GM21526 (cell line): ENCODE measurements around the gene ADRA2C.

Source experiments
- ATAC-seq: cut with Tn5 transposase; IDR thresholded peaks from one replicate; pipeline ENCODE4 v1.9.1; 2021; ENCODE audit warnings: moderate library complexity; ENCODE audit not compliant: unreplicated experiment, low FRiP score

Gene ADRA2C

DNA sequence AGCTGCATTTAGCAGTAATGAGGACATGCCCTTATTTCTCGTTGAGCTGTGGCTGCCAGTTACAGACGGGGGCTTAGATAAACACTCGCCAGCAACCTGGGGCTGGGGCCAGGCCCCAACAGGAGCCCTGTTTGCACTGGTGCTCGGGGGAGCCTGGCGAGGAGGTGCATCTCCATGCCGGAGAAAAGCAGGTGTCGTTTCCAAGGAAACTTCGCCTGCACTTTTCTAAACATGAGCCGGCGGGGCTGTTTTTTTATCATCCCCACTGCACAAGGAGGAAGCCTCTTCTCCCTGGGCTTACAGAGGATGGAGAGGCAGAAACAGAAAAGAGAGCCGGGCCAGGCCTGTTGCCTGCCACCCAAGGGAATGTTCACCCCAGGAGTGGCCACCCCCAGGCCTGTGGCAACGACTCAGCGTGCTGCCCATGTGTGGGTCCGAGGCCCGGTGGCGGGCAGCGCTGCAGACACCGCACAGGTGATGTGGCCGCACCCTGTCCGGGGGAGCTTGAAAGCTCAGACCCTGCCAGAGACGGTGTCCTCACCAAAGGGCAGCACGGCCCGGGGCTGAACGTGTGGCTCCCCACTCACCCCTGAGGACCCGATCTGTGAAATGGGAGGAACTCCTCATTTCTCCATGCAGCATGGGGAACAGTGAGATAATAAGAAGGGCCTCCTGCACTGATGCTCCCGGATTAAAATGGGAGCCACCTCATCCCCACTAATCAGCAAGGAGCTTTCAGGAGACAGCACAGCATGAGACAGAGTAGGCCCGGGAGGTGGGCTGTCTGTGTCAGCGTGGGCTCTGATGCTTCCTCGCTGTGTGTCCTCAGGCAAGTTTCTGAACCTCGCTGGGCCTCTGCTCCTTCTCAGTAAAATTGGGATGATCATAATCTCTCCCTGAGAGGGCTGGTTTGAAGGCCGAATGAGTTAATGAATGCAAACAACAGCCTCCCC is 33.8 kb upstream of the ADRA2C start:
- ATAC-seq = no peak

DNA sequence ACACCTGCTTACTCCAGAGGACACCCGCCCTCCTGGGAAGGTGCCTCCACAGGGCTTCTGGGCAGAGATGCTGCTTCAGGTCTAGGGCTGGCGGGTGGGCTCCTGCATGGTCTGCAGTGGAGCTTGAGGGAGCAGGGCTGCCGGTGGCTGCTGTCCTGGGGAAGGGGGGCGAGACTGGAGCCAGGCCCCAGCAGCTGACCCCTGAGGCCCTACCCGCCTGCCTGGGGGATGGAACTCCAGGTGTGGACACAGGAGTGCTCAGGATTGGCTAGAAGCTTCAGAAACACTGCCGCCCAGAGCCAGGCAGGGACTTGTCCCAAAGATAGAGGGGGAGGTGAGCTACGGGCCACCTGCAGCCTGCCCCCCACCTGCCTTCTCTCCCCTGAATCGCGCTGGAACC is 33.0 kb upstream of the ADRA2C start:
- no peak for ATAC-seq

DNA sequence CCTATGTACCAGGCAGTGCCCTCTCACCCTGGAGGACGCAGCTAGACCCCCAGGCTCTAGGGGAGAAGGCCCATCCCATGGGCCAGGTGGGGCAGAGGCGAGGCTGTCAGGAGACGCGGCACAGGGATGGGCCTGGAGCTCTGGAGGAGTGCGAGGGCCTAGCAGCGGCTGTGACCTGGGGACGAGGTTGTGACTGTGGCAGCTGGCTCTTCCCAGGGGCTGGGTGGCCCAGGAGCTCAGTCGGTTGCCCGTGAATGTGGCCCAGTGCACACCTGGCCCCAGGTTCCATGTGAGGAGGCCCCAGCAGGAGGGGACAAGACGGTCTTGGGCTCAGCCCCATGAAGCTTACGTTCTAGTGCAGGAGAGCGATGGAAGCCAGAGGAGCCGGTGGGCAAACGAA is 31.0 kb upstream of the ADRA2C start:
- ATAC-seq = no peak

DNA sequence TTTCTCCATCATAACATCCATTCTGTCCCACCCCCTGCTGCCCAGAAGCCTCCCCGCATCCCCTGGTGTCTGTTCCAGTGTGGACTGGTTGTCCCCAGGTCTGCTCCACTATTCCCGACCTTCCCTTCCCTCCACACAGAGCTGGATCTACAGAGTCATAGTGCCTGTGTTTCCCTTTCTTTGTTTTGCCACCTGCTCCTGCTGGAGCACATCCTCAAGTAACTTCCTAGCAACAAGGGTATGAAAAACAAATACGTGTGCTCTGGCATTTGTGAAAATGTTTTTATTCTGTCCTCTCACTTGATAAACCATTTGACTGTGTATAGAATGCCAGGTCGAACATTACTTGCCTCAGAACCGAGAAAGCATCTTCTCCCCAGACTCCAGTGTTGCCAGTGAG is 29.9 kb upstream of the ADRA2C start:
- no peak for ATAC-seq

DNA sequence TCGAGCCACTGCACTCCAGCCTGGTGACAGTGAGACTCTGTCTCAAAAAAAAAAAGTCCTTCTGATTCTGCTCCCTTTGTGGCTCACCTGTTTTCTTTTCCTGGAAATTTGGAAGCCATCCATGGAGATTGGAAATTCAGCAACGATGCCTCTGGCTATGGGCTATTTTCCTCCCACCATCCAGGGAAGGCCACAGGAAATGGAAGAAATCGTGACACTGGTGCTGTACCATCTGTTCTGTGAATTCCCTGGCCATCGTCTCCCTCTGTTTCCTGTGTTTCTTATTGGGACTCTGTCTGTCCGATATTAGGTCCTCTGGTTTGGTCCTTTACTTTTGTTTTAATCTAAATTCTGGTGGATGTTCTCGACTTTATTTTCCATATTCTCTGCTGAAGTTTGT is 29.4 kb upstream of the ADRA2C start:
- ATAC-seq = no peak

DNA sequence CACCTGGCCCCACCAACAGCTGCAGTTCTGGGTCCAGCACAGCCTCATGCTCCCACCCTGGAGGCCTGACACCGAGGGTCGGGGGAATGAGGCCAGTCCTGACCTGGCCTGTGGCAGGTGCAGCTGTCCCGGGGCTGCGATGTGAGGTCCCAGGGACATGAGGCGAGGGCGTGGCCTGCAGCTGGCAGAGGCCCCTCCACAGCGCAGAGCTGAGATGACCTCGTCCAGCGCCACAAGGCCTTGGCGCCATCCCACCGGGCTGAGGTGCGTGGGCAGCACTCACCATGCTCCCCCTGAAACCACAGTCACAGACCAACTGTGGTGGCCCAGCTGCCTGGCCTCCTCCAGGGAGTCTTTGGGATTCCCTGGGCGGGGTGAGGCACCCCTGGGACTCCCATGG is 26.6 kb upstream of the ADRA2C start:
- no peak for ATAC-seq

DNA sequence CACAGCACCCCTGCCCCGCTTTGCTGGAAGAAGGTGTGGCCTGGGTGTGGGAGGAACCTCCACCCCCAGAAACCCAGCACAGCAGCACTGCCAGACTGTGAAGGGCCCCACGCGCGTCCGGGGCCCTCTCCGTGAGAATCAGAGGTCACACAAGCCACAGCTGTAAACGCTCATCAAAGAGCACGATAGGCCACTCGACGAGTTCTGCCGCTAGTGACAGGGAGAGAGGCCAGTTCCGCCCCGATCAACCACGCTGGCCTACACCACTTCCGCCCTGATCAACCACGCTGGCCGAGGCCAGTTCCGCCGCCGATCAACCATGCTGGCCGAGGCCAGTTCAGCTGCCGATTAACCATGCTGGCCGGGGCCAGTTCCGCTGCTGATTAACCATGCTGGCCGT is 25.9 kb upstream of the ADRA2C start:
- no peak for ATAC-seq

DNA sequence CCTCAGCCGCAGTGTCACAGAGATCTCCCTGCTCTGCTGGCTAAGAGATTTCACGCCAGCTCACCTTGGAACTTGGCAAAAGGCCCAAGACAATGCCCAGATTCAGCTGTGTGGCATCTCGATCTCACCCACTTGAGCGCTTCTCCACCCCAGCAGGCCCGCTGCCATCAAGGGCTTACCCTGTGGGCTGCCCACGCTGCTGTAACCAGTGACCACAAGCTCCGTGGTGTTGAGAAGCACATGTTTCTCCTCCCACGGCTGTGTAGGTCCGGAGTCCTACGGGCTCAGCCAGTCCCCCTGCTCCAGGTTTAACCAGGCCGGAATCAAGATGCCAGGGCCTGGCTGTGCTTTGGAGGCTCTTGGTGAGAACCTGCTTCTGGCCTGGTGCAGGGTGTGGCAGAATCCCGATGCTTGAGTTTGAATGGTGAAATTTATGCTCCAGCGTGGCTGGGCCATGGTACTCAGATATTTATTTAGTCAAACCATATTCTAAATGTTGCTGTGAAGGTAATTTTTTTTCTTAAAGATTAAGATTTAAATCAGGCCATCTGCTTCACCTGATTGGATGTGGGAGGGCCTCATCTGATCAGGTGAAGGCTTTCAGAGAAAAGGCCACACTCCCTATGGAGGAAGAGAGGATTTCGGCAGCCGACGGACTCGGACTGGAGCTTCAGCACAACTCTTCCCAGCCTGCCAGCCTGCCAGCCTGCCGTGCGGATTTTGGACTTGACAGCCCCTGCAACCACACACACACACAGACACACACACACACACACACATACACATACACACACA is 24.8 kb upstream of the ADRA2C start:
- ATAC-seq = no peak

DNA sequence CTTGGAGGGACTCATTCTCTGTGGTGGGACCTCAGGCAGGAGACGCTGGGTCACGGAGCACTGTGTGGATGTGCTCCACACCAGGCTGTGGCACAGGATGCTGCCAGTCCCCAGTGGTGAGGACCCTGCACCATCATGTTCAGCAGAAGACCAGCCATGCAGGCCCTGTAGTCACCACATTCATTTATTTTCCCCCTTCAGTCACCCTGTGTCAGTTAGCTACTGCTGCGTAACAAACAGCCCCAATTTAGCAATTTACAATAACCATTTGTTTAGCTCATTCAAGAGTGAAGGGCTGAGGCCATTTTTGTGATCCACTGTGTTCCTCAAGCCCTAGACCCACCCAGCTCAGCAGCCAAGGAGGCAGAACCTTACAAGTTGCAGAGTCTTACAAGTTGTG is 23.6 kb upstream of the ADRA2C start:
- ATAC-seq = no peak

DNA sequence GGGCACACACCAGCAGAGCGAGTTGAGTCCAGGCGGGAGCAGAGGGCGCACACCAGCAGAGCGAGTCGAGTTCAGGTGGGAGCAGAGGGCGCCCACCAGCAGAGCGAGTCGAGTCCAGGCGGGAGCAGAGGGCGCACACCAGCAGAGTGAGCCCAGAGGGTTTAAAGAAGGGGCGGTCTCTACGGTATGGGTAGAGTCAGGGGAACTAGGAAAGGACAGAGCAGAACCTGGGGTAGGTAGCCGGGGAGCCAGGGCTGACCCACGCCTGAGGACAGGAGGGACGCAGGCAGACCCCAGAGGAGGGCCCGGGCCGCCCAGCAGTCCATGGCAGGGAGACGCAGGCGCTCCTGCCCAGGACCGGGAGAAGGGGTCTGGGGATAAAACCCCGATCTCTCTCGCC is 22.0 kb upstream of the ADRA2C start:
- no peak for ATAC-seq

DNA sequence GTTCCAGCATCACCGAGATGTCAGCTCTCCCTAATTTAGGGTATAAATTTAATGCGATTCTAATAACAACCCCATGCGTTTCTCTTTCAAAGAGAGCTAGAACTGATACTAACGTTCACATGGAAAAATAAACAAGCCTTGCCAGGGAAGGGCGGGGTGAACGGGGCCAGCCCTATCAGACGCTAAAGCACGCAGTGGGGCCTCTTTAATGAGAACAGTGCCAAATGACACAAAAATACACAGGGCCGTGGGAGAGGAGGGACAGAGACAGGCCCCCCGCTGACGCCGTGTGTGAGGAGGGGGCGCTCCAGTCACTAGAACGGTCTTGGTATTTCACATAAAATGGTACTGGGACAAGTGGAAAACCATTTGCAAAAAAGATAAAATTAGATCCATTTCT is 21.3 kb upstream of the ADRA2C start:
- no peak for ATAC-seq

DNA sequence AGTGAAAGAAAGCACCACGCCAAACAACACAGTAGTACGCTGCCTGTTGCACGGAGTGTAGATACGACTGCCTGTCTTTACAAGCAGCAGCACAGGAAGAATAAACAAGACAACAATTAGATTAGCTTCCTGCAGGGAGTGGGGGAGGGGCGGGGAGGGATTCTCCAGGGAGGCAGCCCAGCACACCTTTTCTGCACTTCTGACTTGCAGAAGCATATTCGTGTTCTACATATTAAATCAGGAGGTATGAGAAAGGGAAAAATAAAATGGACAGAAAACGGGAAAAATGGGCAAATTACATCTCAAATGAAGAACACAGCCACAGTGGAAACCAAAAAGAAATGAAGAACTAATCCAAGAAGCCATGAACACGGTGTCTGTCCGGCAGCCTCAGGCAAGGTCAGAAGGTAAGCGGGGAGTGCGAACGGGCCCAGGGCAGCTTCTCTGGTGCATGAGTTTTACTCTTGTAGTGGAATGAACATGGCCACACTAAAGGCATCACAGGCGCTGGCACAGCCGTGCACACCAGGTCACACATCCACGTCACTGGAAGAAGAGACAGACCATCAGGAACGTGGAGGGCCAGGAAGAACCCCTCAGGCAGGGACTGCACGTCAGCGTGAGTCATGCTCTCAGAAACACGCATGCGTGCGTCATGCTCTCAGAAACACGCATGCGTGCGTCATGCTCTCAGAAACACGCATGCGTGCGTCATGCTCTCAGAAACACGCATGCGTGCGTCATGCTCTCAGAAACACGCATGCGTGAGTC is 20.1 kb upstream of the ADRA2C start:
- no peak for ATAC-seq

DNA sequence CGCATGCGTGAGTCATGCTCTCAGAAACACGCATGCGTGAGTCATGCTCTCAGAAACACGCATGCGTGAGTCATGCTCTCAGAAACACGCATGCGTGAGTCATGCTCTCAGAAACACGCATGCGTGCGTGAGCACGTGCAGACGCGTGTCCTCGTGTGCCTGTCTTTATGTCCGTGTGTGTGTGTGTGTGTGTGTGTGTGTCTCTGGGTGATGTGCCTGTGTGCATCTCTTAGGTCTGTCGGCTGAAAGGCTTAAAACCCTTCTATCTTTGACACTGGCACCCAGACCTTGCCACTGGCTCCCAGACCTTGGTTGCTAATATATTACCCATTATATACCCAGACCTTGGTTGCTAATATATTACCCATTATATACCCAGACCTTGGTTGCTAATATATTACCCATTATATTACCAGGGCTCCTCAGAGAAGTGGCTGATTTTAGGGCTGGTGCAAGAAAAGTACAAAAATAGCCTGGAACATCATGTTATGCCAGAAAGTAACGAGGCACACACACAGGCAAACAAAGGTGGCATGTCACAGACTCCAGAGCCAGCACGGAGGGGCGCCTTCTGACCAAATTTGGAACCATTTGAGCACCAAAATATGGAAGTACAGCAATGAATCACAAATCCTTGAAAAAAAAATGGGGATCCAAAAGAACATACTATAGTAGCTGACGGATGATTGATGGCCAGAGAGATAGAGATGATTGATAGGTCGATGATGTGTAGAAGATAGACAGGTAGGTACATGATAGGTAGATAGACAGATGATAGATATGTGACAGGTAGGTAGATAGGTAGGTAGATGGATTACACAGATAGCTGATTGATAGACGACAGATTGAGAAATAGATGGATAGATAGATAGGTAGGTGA is 19.2 kb upstream of the ADRA2C start:
- no peak for ATAC-seq

DNA sequence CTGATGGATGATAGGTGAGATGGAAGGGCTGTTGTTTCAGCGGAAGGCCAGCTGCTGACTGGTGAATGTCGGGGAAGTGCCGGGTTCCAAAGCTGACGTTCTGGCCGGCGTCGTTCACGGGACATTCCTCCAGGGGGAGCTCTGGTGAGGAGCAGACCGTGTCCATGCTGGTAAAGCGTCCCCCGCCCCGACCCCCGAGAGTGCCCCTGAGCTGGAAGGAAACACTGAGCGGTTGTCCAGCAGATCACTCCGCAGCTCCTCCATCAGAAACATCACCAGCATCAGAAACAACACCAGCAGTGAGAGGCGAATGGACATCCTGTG is 18.6 kb upstream of the ADRA2C start:
- ATAC-seq = no peak

DNA sequence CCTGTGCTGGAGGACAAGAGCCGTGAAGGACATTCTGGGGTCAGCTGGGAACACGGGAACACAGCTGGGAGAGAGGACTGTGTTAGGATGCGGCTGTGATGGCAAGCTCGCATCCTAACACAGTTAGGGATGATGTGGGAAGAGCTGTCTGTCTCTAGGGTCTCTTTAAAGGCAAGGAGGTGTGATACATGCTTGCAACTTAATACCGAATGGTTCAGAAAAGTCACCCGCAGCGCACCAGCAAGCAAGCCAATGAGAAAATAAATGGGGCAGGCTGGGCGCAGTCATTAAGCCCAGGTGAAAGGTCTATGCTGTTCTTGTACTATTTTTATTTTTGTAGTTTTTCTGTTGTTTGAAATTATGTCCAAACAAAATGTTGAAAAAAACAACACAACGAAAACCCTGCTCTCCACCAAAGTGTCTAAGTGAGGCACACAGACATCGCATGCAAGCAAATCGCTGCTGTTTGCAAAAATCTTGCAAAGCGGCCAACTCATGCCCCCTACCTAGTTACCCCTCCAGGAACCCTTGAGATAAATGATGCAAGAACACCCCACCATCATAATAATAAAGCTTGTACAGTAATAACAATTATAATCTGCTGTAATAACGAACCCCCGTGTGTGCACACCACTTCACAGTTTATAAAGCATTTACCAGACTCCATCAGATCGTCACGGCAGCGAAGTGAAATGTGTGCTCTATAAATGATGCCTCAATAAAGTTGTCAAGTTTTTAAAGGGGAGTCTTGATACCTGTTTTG is 17.9 kb upstream of the ADRA2C start:
- ATAC-seq = no peak

DNA sequence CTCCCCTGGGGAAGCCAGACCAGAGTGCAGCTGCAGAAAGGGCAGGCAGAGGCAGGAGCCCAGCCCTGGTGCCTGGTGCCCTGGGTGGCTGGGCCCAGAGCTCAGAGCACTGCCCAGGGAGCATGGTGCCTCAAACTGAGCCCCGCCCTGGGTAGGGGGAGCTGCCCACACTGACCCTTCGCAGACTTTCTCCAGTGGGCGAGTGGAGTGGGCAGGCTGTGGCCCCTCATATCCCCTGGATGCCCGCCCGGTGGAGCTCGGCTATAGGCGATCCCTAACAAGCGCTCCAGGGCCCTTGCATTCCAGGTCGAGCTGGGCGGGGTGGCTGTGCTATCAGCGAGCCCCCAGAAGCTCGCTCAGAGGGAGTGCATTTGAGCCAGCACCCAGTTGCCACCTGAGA is 17.1 kb upstream of the ADRA2C start:
- no peak for ATAC-seq

DNA sequence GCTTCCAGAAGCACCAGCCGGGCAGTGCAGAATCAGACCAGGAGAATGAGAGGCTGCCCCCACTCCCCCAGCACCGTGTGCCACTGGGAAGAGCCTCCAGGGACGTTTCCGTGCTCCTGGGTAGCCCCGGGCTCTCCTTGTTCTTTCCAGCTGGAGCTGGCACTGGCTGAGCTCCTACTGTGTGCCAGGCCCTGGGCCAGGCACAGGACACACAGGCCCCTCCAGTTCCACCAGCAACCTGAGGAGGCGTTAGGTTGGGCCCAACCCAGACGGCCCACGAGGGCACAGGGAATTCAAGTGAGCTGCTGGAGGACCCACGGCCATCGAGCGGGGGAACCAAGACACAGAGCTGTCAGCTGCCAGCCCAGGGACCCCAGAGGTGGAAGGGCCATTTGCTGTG is 15.9 kb upstream of the ADRA2C start:
- no peak for ATAC-seq

DNA sequence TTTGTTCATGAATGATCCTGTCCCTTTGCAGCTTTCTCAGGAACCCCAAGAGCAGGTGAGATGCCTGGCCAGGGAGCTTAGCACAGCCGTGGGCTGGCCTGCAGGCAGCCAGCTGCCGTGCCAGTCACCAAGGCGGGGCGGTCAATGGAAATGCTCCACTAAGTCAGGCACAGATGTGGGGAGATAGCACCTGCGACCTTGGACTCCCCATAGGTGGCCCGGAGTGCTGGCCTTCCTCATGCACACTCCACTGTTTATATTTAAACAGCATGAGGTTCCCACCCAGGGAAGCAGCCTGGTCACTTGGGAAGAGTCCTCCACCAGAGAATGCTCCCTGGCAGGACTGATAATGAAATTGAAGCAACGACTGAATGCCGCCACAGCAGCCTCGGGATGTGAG is 14.2 kb upstream of the ADRA2C start:
- no peak for ATAC-seq

DNA sequence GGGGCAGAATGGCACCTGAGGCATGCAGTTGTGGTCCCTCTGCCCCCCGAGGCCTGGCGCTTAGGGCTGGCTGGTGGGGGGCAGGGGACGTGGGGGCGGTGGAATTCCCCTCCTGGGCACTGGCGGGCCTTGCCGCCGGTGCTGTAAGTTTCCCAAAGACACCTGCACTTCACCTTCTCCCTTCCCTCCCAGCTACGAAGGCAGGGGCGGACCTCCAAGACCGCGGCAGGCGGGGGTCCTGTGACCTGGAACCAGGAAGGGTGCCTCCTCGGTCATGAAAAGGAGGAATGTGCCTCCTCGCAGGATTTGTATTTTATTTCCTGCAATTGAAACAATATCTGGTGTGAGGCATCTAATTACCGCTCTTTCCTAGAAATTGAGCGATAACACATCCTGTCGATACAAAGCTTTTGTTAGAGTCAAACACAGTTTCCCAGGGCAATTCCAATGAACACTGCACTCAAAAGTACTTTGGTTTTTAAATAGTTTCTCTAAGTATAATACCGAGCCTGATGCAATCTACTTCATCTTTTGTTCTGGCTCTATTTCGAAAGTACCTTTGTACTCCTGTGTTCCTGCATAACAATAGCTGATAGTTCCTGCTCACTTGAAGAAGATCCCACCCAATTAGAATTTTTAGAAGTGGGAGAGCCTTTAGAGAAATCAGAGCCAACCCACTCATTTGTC is 12.3 kb upstream of the ADRA2C start:
- ATAC-seq = no peak
